ENCODE measurements around the gene RBM19.
"Not testable (repeated sequence)": the region's sequence is repeated elsewhere in the genome, so short reads cannot be mapped to it uniquely, and the experiment has no call there.

RBM19 gene

DNA sequence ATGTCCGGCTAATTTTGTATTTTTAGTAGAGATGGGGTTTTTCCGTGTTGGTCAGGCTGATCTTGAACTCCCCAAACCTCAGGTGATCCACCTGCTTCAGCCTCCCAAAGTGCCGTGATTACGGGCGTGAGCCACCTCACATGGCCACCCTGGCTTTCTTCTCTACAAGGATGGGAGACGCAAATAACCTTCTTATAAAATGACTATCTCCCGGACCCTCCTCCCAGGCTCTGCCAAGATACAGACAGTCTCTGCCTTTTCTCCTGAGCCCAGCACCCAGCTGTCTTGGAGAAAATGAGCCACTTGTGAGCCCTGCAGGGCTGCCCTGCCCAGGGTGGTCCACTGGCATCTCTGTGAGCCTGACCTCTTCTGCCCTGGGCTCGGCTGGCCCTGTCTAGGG lies 34.7 kb upstream of the RBM19 start:
- Histone ChIP-seq H3K27me3 (ENCODE audit: control insufficient read depth, insufficient read depth, low read length) (no peaks in the 10 kb centered on the region), H3K36me3 (ENCODE audit: control insufficient read depth, insufficient read depth, low read length) (no peaks in the 10 kb centered on the region), H3K9me3 (ENCODE audit: control insufficient read depth, low read length) (no peaks in the 10 kb centered on the region), H3K4me1 (ENCODE audit: control insufficient read depth, insufficient read depth, low read length) (no peaks in the 10 kb centered on the region), H3K9ac (ENCODE audit: low read length) (no peak overlapping the region), H3K4me3 (ENCODE audit: low read length) (no peak overlapping the region)

DNA sequence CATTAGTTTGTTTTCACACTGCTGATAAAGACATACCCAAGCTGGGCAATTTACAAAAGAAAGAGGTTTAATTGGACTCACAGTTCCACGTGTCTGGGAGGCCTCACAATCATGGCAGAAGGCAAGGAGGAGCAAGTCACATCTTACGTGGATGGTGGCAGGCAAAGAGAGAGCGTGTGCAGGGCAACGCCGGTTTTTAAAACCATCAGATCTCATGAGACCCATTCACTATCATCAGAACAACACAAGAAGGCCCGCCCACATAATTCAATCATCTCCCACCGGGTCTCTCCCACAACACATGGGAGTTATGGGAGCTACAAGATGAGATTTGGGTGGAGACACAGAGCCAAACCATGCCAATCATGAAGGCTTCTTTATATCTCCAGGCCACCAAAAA lies 34.1 kb upstream of the RBM19 start:
- not testable (repeated sequence) for H3K4me3 ChIP-seq (ENCODE audit: low read length); H3K27me3 ChIP-seq (ENCODE audit: control insufficient read depth, insufficient read depth, low read length); H3K9me3 ChIP-seq (ENCODE audit: control insufficient read depth, low read length); H3K9ac ChIP-seq (ENCODE audit: low read length); H3K36me3 ChIP-seq (ENCODE audit: control insufficient read depth, insufficient read depth, low read length); H3K4me1 ChIP-seq (ENCODE audit: control insufficient read depth, insufficient read depth, low read length)

DNA sequence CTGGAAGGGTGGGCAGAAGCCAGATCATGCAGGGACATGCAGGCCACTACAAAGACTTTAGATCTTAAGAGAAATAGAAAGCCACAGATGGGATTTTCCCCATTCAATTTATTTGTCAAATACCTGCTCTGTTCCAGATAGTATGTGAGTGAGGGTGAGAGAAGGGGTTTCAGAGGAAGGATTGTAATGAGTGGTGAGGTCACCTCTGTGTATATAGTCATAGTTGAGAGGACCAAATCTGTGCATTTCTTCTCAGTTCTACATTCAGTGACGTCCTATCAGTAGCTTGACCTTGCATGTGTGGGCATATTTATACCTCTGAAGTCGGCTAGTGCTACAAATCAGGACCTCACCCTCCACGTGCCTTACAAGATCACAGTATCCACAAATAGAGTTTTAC lies 31.2 kb upstream of the RBM19 start:
- H3K4me3 ChIP-seq (ENCODE audit: low read length), result no peak overlapping the region
- no peaks in the 10 kb centered on the region for H3K36me3 ChIP-seq (ENCODE audit: control insufficient read depth, insufficient read depth, low read length)
- H3K9me3 ChIP-seq (ENCODE audit: control insufficient read depth, low read length), result no peaks in the 10 kb centered on the region
- H3K9ac ChIP-seq (ENCODE audit: low read length), result no peak overlapping the region
- no peaks in the 10 kb centered on the region for H3K4me1 ChIP-seq (ENCODE audit: control insufficient read depth, insufficient read depth, low read length)
- no peaks in the 10 kb centered on the region for H3K27me3 ChIP-seq (ENCODE audit: control insufficient read depth, insufficient read depth, low read length)

DNA sequence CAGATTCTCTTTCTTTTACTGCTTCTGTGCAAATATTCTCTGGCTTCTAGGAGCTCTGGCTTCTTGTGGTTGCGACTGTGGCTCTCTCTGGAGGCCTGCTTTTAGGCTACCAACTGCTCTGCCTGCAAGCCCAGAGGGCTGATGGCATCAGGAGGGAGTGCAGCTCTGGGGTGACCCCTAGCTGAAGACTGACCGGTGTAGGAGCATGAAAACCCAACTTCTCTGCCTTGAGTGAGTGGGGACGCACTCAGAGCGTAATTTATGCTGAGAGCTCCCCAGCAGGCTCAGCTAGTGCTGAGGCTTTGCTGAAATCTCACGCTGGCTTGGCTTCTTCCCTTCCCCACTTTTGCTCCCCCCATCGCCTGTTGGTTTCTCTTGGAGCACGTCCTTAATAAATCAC lies 29.9 kb upstream of the RBM19 start:
- Histone ChIP-seq H3K36me3 (ENCODE audit: control insufficient read depth, insufficient read depth, low read length) (no peaks in the 10 kb centered on the region), H3K9ac (ENCODE audit: low read length) (no peak overlapping the region), H3K9me3 (ENCODE audit: control insufficient read depth, low read length) (no peaks in the 10 kb centered on the region), H3K27me3 (ENCODE audit: control insufficient read depth, insufficient read depth, low read length) (no peaks in the 10 kb centered on the region), H3K4me3 (ENCODE audit: low read length) (no peak overlapping the region), H3K4me1 (ENCODE audit: control insufficient read depth, insufficient read depth, low read length) (no peaks in the 10 kb centered on the region)

DNA sequence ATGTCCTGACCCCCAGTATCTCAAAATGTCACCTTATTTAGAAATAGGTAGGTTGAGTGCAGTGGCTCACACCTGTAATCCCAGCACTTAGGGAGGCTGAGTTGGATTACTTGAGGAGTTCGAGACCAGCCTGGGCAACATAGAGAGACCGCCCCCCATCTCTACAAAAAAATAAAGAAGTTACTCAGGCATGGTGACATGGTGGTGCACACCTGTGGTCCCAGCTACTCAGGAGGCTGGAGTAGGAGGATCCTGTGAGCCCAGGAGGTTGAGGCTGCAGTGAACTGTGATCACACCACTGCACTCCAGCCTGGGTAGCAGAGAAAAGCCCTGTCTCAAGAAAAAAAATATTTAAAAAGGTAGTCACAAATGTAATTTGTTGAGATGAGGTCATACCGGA lies 27.9 kb upstream of the RBM19 start:
- no peak overlapping the region for H3K4me3 ChIP-seq (ENCODE audit: low read length)
- H3K9ac ChIP-seq (ENCODE audit: low read length), result no peak overlapping the region
- H3K27me3 ChIP-seq (ENCODE audit: control insufficient read depth, insufficient read depth, low read length), result no peaks in the 10 kb centered on the region
- H3K36me3 ChIP-seq (ENCODE audit: control insufficient read depth, insufficient read depth, low read length), result no peaks in the 10 kb centered on the region
- H3K9me3 ChIP-seq (ENCODE audit: control insufficient read depth, low read length), result no peaks in the 10 kb centered on the region
- no peaks in the 10 kb centered on the region for H3K4me1 ChIP-seq (ENCODE audit: control insufficient read depth, insufficient read depth, low read length)

DNA sequence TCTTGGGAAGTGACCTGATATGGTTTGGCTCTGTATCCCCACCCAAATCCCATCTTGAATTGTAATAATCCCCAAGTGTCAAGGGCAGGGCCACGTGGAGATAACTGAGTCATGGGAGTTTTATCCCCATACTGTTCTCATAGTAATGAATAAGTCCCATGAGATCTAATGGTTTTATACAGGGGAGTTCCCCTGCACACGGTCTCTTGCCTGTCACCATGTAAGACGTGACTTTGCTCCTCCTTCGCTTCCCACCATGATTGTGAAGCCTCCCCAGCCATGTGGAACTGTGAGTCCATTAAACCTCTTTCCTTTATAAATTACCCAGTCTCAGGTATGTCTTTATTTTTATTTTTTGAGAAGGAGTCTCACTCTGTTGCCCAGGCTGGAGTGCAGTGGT lies 26.6 kb upstream of the RBM19 start:
- H3K36me3 ChIP-seq (ENCODE audit: control insufficient read depth, insufficient read depth, low read length); H3K4me3 ChIP-seq (ENCODE audit: low read length); H3K9me3 ChIP-seq (ENCODE audit: control insufficient read depth, low read length); H3K27me3 ChIP-seq (ENCODE audit: control insufficient read depth, insufficient read depth, low read length); H3K4me1 ChIP-seq (ENCODE audit: control insufficient read depth, insufficient read depth, low read length); H3K9ac ChIP-seq (ENCODE audit: low read length): not testable (repeated sequence)

DNA sequence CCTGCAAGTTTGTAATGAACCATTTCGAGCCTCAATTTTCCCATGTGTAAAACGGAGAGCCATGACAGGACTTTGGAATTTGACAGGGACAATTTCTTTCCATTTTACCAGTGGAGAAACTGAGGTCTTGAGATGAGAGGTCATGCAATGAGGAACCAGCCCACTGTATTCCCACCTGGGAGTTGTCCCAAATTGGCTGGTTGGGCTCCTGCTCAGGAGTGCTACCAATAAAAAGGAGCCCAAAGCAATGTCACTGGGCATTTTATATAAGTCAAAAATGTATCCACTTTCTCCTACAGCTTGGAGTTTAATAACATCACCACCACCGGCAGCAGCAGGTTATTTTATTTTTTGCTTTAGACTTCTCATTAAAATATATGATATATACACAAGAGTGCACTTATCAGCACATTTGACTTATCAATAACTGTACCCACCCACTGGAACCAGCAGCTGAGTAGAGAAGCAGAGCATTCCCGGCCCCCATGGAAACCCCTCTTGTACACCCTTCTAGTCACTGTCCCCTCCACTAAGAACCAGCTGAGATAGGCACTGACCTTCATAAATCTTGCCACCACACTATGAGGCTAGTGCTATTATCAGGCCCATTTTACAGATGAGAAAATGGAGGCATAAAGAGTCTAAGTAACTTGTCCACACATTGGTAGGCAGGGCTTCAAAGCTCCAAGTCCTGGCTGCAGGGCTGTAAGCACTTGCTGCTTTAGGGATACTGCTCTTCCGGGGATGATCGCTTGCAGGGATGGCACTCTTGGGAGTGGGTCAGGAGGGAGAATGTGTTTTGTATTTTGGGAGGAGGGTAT lies 25.3 kb upstream of the RBM19 start:
- Histone ChIP-seq H3K9me3 (ENCODE audit: control insufficient read depth, low read length) (no peaks in the 10 kb centered on the region), H3K36me3 (ENCODE audit: control insufficient read depth, insufficient read depth, low read length) (no peaks in the 10 kb centered on the region), H3K9ac (ENCODE audit: low read length) (no peak overlapping the region), H3K4me3 (ENCODE audit: low read length) (no peak overlapping the region), H3K27me3 (ENCODE audit: control insufficient read depth, insufficient read depth, low read length) (no peaks in the 10 kb centered on the region), H3K4me1 (ENCODE audit: control insufficient read depth, insufficient read depth, low read length) (no peaks in the 10 kb centered on the region)

DNA sequence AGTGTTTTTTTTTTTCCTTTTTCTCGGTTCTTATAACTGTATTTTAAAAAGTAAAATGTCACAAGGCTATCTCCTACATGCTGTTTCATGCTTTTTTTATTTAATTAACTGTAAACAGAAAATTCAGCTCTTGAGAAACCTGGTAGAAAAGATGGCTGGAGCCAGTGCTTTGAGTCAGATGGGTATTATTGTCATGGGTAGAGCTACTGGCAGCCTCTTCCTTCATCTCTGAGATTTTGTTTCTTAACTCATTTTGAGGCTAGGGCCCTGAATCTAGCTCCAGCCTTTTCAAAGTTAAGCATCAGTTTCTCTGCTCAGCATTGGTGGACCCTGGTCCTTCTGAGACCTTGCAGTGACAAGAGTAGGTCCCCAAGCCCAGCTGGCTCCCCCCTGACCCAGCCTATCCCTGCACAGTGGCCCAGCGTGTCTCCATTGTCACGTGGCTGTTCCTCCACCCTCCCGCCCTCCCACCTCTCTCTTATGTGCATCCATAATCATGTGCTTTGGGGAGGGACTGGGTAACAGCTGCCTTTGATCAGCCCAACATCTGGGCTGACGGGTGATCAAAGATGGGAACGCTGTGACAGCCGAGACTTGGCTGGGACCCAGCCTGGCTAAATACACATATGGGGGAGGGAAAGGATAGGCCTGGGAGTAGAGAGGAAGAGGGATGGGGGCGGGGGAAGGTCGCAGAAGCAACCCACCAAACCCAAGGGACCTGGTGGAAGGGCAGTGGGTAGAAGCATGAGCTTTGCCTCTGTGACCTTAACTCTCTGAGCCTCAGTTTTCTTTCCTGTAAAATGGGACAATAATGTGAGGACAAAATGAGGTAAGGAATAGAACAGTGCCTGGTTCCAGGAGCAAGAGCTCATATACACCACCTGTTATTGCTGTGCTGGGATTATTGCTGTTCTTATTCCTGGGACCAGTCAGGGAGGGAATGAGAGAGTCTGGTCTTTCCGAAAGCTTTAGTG lies 24.4 kb upstream of the RBM19 start:
- H3K4me3 ChIP-seq (ENCODE audit: low read length), result no peak overlapping the region
- no peaks in the 10 kb centered on the region for H3K27me3 ChIP-seq (ENCODE audit: control insufficient read depth, insufficient read depth, low read length)
- H3K4me1 ChIP-seq (ENCODE audit: control insufficient read depth, insufficient read depth, low read length), result no peaks in the 10 kb centered on the region
- no peaks in the 10 kb centered on the region for H3K36me3 ChIP-seq (ENCODE audit: control insufficient read depth, insufficient read depth, low read length)
- no peak overlapping the region for H3K9ac ChIP-seq (ENCODE audit: low read length)
- no peaks in the 10 kb centered on the region for H3K9me3 ChIP-seq (ENCODE audit: control insufficient read depth, low read length)

DNA sequence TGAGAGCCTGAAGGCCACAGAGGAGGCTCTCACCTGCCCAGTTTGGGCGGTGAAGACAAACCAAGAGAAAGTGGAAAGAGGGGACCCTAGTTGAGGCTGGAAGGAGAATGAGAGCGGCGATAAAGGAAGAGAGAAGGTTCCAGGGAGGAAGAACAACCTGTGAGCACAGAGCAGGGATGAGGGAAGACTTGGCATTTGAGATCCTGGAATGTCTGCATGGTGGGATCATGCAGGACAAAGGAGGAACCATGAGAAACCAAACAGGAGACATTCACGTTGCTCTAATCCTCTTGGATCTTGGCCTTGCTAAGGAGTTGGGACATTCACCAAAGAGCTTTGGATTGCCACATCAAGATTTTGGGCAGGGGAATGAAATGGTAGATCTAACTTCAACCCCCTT lies 22.9 kb upstream of the RBM19 start:
- Histone ChIP-seq H3K9ac (ENCODE audit: low read length) (no peak overlapping the region), H3K27me3 (ENCODE audit: control insufficient read depth, insufficient read depth, low read length) (no peaks in the 10 kb centered on the region), H3K4me1 (ENCODE audit: control insufficient read depth, insufficient read depth, low read length) (no peaks in the 10 kb centered on the region), H3K36me3 (ENCODE audit: control insufficient read depth, insufficient read depth, low read length) (no peaks in the 10 kb centered on the region), H3K4me3 (ENCODE audit: low read length) (no peak overlapping the region), H3K9me3 (ENCODE audit: control insufficient read depth, low read length) (no peaks in the 10 kb centered on the region)

DNA sequence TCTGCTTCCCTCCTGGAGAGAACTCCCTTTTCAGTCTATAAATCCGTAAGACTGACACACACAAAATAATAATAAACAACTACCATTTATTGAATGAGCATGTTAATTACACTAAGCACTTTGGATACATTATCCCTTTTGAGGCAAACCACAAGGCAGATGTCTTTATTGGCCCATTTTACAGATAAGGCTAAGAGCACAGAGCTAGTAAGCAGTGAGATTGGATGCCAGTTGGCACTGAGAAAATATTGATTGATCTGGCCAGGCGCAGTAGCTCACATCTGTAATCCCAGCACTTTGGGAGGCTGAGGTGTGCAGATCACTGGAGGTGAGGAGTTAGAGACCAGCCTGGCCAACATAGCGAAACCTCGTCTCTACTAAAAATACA lies 21.9 kb upstream of the RBM19 start:
- Histone ChIP-seq H3K4me1 (ENCODE audit: control insufficient read depth, insufficient read depth, low read length) (no peaks in the 10 kb centered on the region), H3K9me3 (ENCODE audit: control insufficient read depth, low read length) (no peaks in the 10 kb centered on the region), H3K9ac (ENCODE audit: low read length) (no peak overlapping the region), H3K36me3 (ENCODE audit: control insufficient read depth, insufficient read depth, low read length) (no peaks in the 10 kb centered on the region), H3K27me3 (ENCODE audit: control insufficient read depth, insufficient read depth, low read length) (no peaks in the 10 kb centered on the region), H3K4me3 (ENCODE audit: low read length) (no peak overlapping the region)

DNA sequence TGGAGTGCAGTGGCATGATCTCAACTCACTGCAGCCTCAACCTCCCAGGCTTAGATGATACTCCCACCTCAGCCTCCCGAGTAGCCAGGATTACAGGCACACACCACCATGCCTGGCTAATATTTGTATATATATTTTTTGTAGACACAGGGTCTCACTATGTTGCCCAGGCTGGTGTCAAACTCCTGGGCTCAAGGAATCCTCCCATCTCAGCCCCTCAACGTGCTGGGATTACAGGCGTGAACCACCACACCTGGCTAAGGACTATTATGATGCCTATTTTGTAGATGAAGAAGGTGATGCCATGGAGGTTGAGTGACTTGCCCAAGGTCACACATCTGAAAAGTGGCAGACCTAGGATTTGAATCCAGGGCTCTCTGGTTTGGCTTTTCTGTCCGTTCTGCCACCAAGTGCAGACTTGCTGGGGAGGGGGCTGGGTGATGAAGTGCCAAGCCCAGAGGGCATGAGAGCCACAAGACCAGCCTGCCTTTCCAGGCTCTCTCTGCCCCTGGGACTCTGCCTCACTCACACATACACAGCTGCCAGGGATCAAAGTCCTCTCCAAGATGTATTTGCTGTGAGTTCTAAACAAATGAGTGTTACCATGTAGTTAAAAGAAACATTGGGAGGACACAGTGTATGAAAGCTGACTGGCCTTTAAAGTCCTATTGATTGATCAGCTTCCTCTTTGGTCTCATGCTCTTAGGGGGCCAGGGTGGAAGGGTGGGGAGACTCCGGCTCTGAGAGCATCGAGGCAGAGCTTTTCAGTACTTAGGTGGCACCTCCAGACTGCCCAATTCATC lies 21.3 kb upstream of the RBM19 start:
- Histone ChIP-seq H3K36me3 (ENCODE audit: control insufficient read depth, insufficient read depth, low read length) (no peaks in the 10 kb centered on the region), H3K9ac (ENCODE audit: low read length) (no peak overlapping the region), H3K9me3 (ENCODE audit: control insufficient read depth, low read length) (no peaks in the 10 kb centered on the region), H3K4me3 (ENCODE audit: low read length) (no peak overlapping the region), H3K27me3 (ENCODE audit: control insufficient read depth, insufficient read depth, low read length) (no peaks in the 10 kb centered on the region), H3K4me1 (ENCODE audit: control insufficient read depth, insufficient read depth, low read length) (no peaks in the 10 kb centered on the region)

DNA sequence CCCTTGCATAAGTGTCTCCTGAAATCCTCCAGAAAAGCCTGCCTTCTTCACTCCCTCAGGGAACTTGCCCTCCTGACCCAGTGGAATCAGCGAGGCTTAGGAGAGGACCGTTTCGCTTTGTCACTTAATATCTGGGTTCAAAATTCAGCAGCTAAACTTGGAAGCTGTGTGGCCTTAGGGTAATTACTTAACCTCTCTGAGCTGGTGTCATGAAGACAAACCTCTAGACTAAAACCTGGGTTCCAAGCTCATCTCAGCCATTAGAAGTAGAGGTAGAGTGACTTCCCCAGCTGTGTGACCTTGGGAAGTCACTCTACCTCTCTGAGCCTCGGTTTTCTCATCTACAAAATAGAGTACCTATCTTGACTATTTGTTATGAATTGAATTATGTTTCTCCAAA lies 18.3 kb upstream of the RBM19 start:
- no peaks in the 10 kb centered on the region for H3K4me1 ChIP-seq (ENCODE audit: control insufficient read depth, insufficient read depth, low read length)
- no peaks in the 10 kb centered on the region for H3K27me3 ChIP-seq (ENCODE audit: control insufficient read depth, insufficient read depth, low read length)
- no peaks in the 10 kb centered on the region for H3K36me3 ChIP-seq (ENCODE audit: control insufficient read depth, insufficient read depth, low read length)
- H3K4me3 ChIP-seq (ENCODE audit: low read length), result no peak overlapping the region
- no peaks in the 10 kb centered on the region for H3K9me3 ChIP-seq (ENCODE audit: control insufficient read depth, low read length)
- no peak overlapping the region for H3K9ac ChIP-seq (ENCODE audit: low read length)
